Activated CD4-positive, alpha-beta T cell treated with anti-CD3 and anti-CD28 coated beads, Interleukin-2, Interleukin-4, amounts not matched to agents 100 ng/mL and 50 ng/mL, durations not matched to agents 16 hours and 8 hours (primary cell): Measurements from ENCODE around the gene CNPY2.
"Not testable (repeated sequence)": the region's sequence is repeated elsewhere in the genome, so short reads cannot be mapped to it uniquely, and the experiment has no call there.

Source experiments
- DNase-seq: peaks from one replicate; pipeline ENCODE4 v3.0.0-alpha.2; 2020; ENCODE audit warnings: low spot score

The CNPY2 gene

GRCh38 chr12:56333679-56334489 lies 18.1 kb upstream of the CNPY2 start, which contains the start of gene PAN2:
Gene PAN2 (minus strand): TSS chr12:56334000. CDS start chr12:56333094, 906 bp downstream.
- peak; percentile 97 for DNase-seq

- DNase-seq = no peak
Observed at GRCh38 chr12:56333197-56333678, 17.4 kb upstream of the CNPY2 start.

- no peak for DNase-seq
Observed at GRCh38 chr12:56332512-56333196, 16.9 kb upstream of the CNPY2 start.

- no peak for DNase-seq
Observed at GRCh38 chr12:56330936-56331490, 15.2 kb upstream of the CNPY2 start.

- DNase-seq = no peak
Observed at GRCh38 chr12:56326533-56326932, 10.7 kb upstream of the CNPY2 start.

GRCh38 chr12:56326126-56326525 lies 10.3 kb upstream of the CNPY2 start:
- no peak for DNase-seq

- no peak for DNase-seq
Observed at GRCh38 chr12:56324206-56324605, 8.4 kb upstream of the CNPY2 start.

- DNase-seq = not testable (repeated sequence)
Observed at GRCh38 chr12:56321610-56322009, 5.8 kb upstream of the CNPY2 start.

GRCh38 chr12:56321027-56321426 lies 5.2 kb upstream of the CNPY2 start:
- no peak for DNase-seq

GRCh38 chr12:56317675-56318074 lies 1.9 kb upstream of the CNPY2 start:
- no peak for DNase-seq

GRCh38 chr12:56315249-56315621 lies 553 bp downstream of the CNPY2 start:
- DNase-seq = no peak

- DNase-seq = no peak
Observed at GRCh38 chr12:56311003-56311402, 4.8 kb downstream of the CNPY2 start.

GRCh38 chr12:56308714-56309113 lies 7.1 kb downstream of the CNPY2 start:
- DNase-seq = no peak

GRCh38 chr12:56307221-56307965 lies 8.4 kb downstream of the CNPY2 start:
- no peak for DNase-seq

GRCh38 chr12:56304872-56305590 lies 10.8 kb downstream of the CNPY2 start:
- no peak for DNase-seq

GRCh38 chr12:56304276-56304675 lies 11.5 kb downstream of the CNPY2 start:
- no peak for DNase-seq

- DNase-seq = no peak
Observed at GRCh38 chr12:56300644-56301464, 14.9 kb downstream of the CNPY2 start.

- peak; percentile 99 for DNase-seq
Observed at GRCh38 chr12:56299853-56300643, 15.7 kb downstream of the CNPY2 start, which contains the start of gene CS. Gene CS (minus strand): TSS chr12:56300330. CDS start chr12:56300201, 129 bp downstream.

- peak; percentile 42 for DNase-seq
Observed at GRCh38 chr12:56299308-56299852, 16.4 kb downstream of the CNPY2 start.
